Tibial artery (tissue), 4 donors: Measurements from ENCODE around the gene MIGA2.
"Not testable (repeated sequence)": the region's sequence is repeated elsewhere in the genome, so short reads cannot be mapped to it uniquely, and the experiment has no call there.

Source experiments
- DNase-seq, 2 donors: peaks; one replicate each; pipeline ENCODE4 v3.0.0-alpha.2; 2019
- H3K27ac ChIP-seq, 2 donors: fragments of 200-600 bp; sonication (generic) in 1 of 2; 1 replicate in 1 of 2; 2 replicates in 1 of 2; pipeline ENCODE4 v1.5.1; 2018 to 2019; ENCODE audit warnings: mild to moderate bottlenecking in 1 of 2
- H3K27me3 ChIP-seq, 2 donors: fragments of 200-600 bp; sonication (generic) in 1 of 2; one replicate each; pipeline versions ENCODE4 v1.5.1 to v1.6.0; 2016 to 2019
- H3K36me3 ChIP-seq, 3 donors: fragments of 200-600 bp; sonication (generic) in 2 of 3; one replicate each; pipeline ENCODE4 v1.5.1; 2016 to 2019; ENCODE audit warnings: mild to moderate bottlenecking in 2 of 3
- H3K4me1 ChIP-seq, 4 donors: fragments of 200-600 bp; sonication (generic) in 2 of 4; 1 replicate in 3 of 4; 2 replicates in 1 of 4; pipeline ENCODE4 v1.5.1; 2016 to 2019
- H3K4me3 ChIP-seq, 2 donors: fragments of 200-600 bp; sonication (generic) in 1 of 2; 1 replicate in 1 of 2; 2 replicates in 1 of 2; pipeline ENCODE4 v1.5.1; 2018 to 2019; ENCODE audit warnings: mild to moderate bottlenecking in 2 of 2
- H3K9me3 ChIP-seq, 3 donors: fragments of 200-600 bp; sonication (generic) in 1 of 3; one replicate each; pipeline ENCODE4 v1.5.1; 2016 to 2019
- intact Hi-C: fragments of 100-400 bp; cut with DNase I; formaldehyde crosslinking; loops from one replicate; pipeline ENCODE4 v1.15.0; 2023; ENCODE audit warnings: low total_unique reads
- TF ChIP-seq, protein P1 (sequence below), 2 experiments: fragments of 200-600 bp in 1 of 2; fragments of 450-650 bp in 1 of 2; IDR thresholded peaks; one replicate each; pipeline ENCODE4 v1.5.1; 2017 to 2019; ENCODE audit warnings: antibody characterized with exemption in 2 of 2, mild to moderate bottlenecking in 1 of 2, moderate library complexity in 1 of 2

MIGA2 gene

DNA sequence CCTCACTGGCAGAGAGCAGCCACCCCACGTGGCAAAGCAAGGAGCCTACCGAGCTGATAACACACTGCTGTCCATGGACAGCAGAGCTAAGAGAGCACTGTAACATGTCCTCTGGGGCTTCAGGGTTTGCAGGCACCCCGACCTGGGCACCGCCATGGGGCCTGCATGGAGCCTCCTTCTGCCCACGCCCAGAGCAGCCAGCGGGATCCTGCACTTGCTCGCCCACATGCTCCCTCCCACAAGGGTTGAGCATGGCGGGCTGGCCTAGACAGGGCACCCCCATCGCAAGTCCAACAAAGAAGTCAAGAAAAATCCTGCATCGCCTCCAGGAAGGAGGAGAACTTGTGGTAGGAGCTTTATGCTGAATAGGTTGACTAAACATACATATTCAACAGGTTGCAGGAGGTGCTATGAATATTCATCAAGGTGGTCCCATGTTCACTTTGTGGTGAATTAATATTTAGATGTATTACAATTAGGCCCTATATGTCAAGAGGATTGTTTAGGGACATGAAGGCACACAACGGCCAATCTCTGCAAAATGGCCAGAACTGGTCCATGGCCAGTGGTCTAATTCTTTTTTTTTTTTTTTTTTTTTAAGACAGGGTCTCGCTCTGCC is 3.8 kb upstream of the MIGA2 start:
- no peaks in the 10 kb centered on the region for H3K9me3 ChIP-seq
- H3K4me1 ChIP-seq, result peaks cover 0 to 13% (median 9%) of the 10 kb centered on the region in 4 donors
- intact Hi-C loops, result no loop called here
- H3K27ac ChIP-seq, result no peak overlapping the region
- no peaks in the 10 kb centered on the region for H3K27me3 ChIP-seq
- no peak for DNase-seq
- H3K4me3 ChIP-seq, result no peak overlapping the region
- H3K36me3 ChIP-seq, result no peaks in the 10 kb centered on the region
- TF ChIP-seq, protein P1, sequence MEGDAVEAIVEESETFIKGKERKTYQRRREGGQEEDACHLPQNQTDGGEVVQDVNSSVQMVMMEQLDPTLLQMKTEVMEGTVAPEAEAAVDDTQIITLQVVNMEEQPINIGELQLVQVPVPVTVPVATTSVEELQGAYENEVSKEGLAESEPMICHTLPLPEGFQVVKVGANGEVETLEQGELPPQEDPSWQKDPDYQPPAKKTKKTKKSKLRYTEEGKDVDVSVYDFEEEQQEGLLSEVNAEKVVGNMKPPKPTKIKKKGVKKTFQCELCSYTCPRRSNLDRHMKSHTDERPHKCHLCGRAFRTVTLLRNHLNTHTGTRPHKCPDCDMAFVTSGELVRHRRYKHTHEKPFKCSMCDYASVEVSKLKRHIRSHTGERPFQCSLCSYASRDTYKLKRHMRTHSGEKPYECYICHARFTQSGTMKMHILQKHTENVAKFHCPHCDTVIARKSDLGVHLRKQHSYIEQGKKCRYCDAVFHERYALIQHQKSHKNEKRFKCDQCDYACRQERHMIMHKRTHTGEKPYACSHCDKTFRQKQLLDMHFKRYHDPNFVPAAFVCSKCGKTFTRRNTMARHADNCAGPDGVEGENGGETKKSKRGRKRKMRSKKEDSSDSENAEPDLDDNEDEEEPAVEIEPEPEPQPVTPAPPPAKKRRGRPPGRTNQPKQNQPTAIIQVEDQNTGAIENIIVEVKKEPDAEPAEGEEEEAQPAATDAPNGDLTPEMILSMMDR (IDR thresholded peaks at IDR 0.05), result no peak

DNA sequence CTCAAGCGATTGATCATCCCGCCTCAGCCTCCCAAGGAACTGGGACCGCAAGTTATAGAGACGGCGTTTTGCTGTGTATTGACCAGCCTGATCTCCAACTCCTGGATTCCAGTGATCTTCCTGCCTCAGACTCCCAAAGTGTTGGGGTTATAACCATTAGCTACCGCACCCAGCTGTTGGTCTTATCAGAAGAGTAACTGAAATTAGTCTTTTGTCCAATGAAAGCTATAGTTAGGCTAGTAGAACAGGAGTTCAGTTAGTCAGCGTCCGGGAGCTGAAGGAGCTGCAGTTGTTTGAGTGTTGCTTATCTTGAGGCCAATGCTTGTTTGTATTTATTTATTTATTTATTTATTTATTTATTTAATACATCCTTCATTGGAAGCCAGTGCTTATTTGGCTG is 3.2 kb upstream of the MIGA2 start:
- H3K9me3 ChIP-seq, result no peaks in the 10 kb centered on the region
- peaks cover 0 to 18% (median 14%) of the 10 kb centered on the region in 4 donors for H3K4me1 ChIP-seq
- no peaks in the 10 kb centered on the region for H3K27me3 ChIP-seq
- no peak for DNase-seq
- no peaks in the 10 kb centered on the region for H3K36me3 ChIP-seq
- H3K4me3 ChIP-seq, result no peak overlapping the region
- TF ChIP-seq, protein P1 (IDR thresholded peaks at IDR 0.05), result no peak
- intact Hi-C loops, result no loop called here
- H3K27ac ChIP-seq, result no peak overlapping the region

DNA sequence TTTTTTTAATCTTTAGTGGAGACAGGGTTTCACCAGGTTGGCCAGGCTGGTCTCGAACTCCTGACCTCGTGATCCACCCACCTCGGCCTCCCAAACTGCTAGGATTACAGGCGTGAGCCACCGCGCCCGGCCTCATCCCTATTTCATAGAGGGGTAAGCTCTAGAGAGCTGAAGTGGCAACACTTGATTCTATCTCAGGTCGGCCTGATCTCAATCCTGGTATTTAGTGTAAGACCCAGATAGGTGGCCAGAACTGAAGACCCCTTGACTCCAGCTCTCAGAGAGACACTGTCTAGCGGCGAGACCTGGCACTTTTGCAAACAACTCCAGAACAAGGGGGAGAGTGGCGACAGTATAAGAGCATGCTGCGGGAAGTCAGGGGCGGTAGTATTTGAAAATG is 588 bp upstream of the MIGA2 start:
- Histone ChIP-seq H3K4me3 (peak overlapping the region; percentile 87 to 100), H3K27ac (peak overlapping the region; percentile 74 to 90), H3K4me1 (peaks cover 0 to 29% (median 18%) of the 10 kb centered on the region in 4 donors)
- intact Hi-C loops, H3K27me3 ChIP-seq, H3K36me3 ChIP-seq, H3K9me3 ChIP-seq: not testable (repeated sequence)
- peak in 1 of 2 donors; percentile 69 for DNase-seq

DNA sequence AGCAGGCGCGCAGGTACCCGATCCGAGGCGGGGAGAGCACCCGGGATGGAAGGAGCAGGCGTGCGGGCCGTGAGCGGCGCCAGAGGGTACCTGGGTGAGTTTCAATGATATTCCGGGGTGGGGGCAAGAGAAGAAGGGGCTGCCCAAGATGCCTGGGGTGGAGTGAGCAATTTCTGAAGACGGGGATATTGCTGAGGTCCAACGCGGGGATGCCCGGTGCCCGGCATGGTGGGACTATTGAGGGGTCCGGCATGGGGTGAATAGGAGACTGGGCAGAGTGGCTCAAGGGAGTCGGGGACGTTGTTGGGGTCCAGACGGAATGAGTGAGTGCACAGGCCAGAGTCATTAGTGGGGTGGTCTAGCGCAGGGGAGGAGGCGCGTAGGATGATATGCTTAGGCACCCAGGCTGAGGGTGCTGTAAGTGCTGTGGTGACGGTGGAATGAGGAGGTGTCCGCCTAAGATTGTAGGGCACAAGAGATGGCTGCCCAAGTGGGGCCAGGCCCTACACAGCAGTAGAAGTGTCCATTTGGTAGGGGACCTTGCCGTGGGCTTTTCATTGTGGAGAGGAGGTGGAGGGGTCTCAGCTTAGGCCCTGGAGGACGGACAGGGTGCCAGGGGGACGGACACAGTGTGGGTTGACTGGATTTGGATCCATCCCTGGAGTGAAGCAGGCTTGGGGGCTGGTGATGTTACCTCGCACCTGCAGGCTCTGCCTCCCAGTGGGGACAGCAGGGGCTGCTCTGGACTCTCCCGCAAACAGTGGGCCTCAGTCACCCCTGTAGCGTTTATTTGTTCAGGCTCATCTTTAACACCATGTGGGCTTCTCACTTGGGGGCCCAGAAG is 719 bp downstream of the MIGA2 start:
- Histone ChIP-seq H3K4me3 (peak overlapping the region; percentile 87 to 100), H3K4me1 (peaks cover 0 to 29% (median 18%) of the 10 kb centered on the region in 4 donors), H3K27ac (peak overlapping the region; percentile 74 to 90), H3K9me3 (no peaks in the 10 kb centered on the region), H3K27me3 (no peaks in the 10 kb centered on the region), H3K36me3 (peaks cover 15 to 19% (median 18%) of the 10 kb centered on the region in 3 donors)
- DNase-seq, result no peak
- TF ChIP-seq, protein P1 (IDR thresholded peaks at IDR 0.05), result no peak
- intact Hi-C loops, result no loop called here

DNA sequence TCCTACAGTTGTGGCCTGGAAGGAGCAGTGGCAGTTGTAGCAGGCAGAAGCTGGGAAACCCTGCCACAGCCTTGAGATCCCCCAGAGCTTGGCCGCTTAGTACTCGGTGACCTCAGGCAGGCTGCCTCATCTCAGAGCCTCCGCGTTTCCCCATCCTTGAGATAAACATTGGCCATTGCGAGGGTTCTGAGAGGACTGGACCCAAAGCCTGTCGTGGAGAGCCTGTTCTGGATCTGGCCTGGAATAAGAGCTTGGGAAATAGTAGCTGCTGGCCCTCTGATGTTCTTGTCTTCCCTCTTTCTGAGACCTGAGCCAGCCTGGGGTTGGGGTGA is 1.3 kb downstream of the MIGA2 start:
- H3K9me3 ChIP-seq, result no peaks in the 10 kb centered on the region
- H3K4me1 ChIP-seq, result peaks cover 0 to 29% (median 18%) of the 10 kb centered on the region in 4 donors
- H3K4me3 ChIP-seq, result peak overlapping the region; percentile 87 to 100
- H3K27me3 ChIP-seq, result no peaks in the 10 kb centered on the region
- intact Hi-C loops, result no loop called here
- peak overlapping the region; percentile 22 to 74 for H3K27ac ChIP-seq
- DNase-seq, result peak in 1 of 2 donors; percentile 41
- peaks cover 21 to 25% (median 24%) of the 10 kb centered on the region in 3 donors for H3K36me3 ChIP-seq
- TF ChIP-seq, protein P1 (IDR thresholded peaks at IDR 0.05), result no peak
